GM23338 (cell line): ENCODE data around the gene PGM2.
"Not testable (repeated sequence)": the region's sequence is repeated elsewhere in the genome, so short reads cannot be mapped to it uniquely, and the experiment has no call there.

Source experiments
- CREB1 ChIP-seq: fragments of 250-450 bp; sonication (Bioruptor Pico); IDR thresholded peaks from 2 replicates; pipeline ENCODE4 v1.5.0; 2020; ENCODE audit warnings: low read depth, mild to moderate bottlenecking, moderate library complexity
- CTCF ChIP-seq, 2 experiments: fragments of 200-600 bp in 1 of 2; sonication (generic) in 1 of 2; conservative IDR thresholded peaks; 2 replicates each; pipeline versions ENCODE4 v1.5.1 to v1.6.1; 2016 to 2017; ENCODE audit warnings: antibody characterized with exemption in 2 of 2, low read depth in 2 of 2, mild to moderate bottlenecking in 2 of 2, moderate library complexity in 1 of 2
- EZH2 ChIP-seq: fragments of 200-600 bp; sonication (generic); IDR thresholded peaks from one replicate; pipeline ENCODE4 v1.8.0; 2017; ENCODE audit warnings: antibody characterized with exemption, mild to moderate bottlenecking, low read depth; ENCODE audit not compliant: unreplicated experiment
- EZH2phosphoT487 ChIP-seq: fragments of 200-600 bp; sonication (generic); IDR thresholded peaks from one replicate; pipeline ENCODE4 v1.8.1; 2018; ENCODE audit warnings: antibody characterized with exemption; ENCODE audit not compliant: unreplicated experiment
- JUNB ChIP-seq: IDR thresholded peaks from one replicate; pipeline ENCODE4 v1.6.1; 2016; ENCODE audit warnings: antibody characterized with exemption; ENCODE audit not compliant: unreplicated experiment
- POLR2AphosphoS5 ChIP-seq: IDR thresholded peaks from 2 replicates; pipeline ENCODE4 v1.6.1; 2016; ENCODE audit warnings: antibody characterized with exemption, low read depth
- ZNF114 ChIP-seq: fragments of 250-450 bp; sonication (Bioruptor Pico); IDR thresholded peaks from 2 replicates; pipeline ENCODE4 v1.5.0; 2020; ENCODE audit warnings: mild to moderate bottlenecking, moderate library complexity
- TF ChIP-seq, protein P1 (sequence below): IDR thresholded peaks from one replicate; pipeline ENCODE4 v1.6.1; 2018; ENCODE audit warnings: antibody characterized with exemption; ENCODE audit not compliant: unreplicated experiment
- TF ChIP-seq, protein P2 (sequence below): IDR thresholded peaks from 2 replicates; pipeline ENCODE4 v1.6.1; 2016; ENCODE audit warnings: antibody characterized with exemption

GRCh38 chr4:37786267-37786666, 40.2 kb upstream of the PGM2 start:
- TF ChIP-seq CTCF (conservative IDR thresholded peaks at IDR 0.05; ENCODE audit: low read depth in 2 of 2); EZH2; POLR2AphosphoS5; CREB1; EZH2phosphoT487; JUNB; ZNF114 (CRISPR knock-in tag): not testable (repeated sequence)
- TF ChIP-seq, protein P1, sequence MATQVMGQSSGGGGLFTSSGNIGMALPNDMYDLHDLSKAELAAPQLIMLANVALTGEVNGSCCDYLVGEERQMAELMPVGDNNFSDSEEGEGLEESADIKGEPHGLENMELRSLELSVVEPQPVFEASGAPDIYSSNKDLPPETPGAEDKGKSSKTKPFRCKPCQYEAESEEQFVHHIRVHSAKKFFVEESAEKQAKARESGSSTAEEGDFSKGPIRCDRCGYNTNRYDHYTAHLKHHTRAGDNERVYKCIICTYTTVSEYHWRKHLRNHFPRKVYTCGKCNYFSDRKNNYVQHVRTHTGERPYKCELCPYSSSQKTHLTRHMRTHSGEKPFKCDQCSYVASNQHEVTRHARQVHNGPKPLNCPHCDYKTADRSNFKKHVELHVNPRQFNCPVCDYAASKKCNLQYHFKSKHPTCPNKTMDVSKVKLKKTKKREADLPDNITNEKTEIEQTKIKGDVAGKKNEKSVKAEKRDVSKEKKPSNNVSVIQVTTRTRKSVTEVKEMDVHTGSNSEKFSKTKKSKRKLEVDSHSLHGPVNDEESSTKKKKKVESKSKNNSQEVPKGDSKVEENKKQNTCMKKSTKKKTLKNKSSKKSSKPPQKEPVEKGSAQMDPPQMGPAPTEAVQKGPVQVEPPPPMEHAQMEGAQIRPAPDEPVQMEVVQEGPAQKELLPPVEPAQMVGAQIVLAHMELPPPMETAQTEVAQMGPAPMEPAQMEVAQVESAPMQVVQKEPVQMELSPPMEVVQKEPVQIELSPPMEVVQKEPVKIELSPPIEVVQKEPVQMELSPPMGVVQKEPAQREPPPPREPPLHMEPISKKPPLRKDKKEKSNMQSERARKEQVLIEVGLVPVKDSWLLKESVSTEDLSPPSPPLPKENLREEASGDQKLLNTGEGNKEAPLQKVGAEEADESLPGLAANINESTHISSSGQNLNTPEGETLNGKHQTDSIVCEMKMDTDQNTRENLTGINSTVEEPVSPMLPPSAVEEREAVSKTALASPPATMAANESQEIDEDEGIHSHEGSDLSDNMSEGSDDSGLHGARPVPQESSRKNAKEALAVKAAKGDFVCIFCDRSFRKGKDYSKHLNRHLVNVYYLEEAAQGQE: not testable (repeated sequence)
- TF ChIP-seq, protein P2, sequence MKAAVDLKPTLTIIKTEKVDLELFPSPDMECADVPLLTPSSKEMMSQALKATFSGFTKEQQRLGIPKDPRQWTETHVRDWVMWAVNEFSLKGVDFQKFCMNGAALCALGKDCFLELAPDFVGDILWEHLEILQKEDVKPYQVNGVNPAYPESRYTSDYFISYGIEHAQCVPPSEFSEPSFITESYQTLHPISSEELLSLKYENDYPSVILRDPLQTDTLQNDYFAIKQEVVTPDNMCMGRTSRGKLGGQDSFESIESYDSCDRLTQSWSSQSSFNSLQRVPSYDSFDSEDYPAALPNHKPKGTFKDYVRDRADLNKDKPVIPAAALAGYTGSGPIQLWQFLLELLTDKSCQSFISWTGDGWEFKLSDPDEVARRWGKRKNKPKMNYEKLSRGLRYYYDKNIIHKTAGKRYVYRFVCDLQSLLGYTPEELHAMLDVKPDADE: not testable (repeated sequence)
